ENCODE measurements around the gene BOLA3.

- TF ChIP-seq CTCF (conservative IDR thresholded peaks at IDR 0.05) (no peak), EZH2 (IDR thresholded peaks at IDR 0.05; ENCODE audit: low read depth) (no peak)
Measured at GRCh38 chr2:74131901-74132300, 15.8 kb downstream of the BOLA3 start.
